Left renal cortex interstitium (tissue), 4 donors: ENCODE results near the gene TBX4. TPM values are rescaled to one million over a fixed set of nuclear protein-coding genes. Genes with fewer than 3 reads are reported as not detected.
"Not testable (repeated sequence)": the region's sequence is repeated elsewhere in the genome, so short reads cannot be mapped to it uniquely, and the experiment has no call there.

Experiments used
- DNase-seq, 4 donors: peaks; one replicate each; pipeline ENCODE4 v3.0.0-alpha.2; 2013; ENCODE audit warnings: low read depth in 4 of 4, low spot score in 2 of 4, missing footprints in 1 of 4
- polyA plus RNA-seq, 4 donors: library from polyadenylated mRNA; unstranded; fragments of 120-200 nt; gene quantifications; one replicate each; pipeline ENCODE4 v1.2.1, GENCODE V29; 2013; ENCODE audit not compliant: insufficient read length in 4 of 4

The TBX4 gene
- polyA plus RNA-seq, 4 donors: 0.23 to 0.26 (median 0.25) TPM

DNA sequence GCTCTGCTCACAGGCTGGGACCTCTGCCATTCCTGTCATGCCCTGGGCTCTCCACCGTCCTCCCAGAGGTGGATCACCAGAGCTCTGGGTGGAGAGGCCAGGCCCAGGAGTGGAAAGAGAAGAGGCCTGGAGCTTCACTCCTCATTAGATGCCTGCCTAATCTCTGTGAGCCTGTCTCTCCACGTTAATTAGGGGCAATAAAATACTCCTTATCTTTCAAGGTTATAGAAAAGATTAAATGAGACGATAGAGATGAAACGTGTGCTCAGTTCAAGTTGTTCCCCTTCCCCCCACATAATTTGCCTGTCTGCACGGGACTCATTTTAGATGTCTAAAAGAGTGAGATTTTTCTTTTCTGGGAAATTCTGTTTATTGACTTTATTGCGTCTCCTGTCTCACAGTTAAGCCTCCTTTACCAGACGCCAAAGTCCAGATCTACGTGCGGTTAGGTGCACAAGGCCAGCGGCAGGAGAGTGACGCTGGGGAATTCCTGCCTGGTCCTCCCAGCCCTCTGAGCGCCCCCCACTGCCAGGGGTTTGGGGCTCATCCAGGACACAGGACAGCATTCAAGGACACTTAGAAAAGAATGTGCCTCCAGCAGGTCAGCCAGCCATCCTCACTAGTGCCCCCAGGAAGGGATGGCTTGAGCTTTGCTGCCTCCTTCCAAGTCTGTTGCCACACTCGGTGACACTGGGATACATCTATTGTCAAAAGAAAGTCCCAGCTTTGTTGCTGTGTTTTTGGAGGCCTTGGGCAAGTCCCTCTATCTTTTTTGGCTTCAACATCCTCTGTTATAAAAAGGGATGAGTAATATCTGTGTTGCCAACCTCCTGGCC lies 42.3 kb downstream of the TBX4 start:
- DNase-seq: no peak

DNA sequence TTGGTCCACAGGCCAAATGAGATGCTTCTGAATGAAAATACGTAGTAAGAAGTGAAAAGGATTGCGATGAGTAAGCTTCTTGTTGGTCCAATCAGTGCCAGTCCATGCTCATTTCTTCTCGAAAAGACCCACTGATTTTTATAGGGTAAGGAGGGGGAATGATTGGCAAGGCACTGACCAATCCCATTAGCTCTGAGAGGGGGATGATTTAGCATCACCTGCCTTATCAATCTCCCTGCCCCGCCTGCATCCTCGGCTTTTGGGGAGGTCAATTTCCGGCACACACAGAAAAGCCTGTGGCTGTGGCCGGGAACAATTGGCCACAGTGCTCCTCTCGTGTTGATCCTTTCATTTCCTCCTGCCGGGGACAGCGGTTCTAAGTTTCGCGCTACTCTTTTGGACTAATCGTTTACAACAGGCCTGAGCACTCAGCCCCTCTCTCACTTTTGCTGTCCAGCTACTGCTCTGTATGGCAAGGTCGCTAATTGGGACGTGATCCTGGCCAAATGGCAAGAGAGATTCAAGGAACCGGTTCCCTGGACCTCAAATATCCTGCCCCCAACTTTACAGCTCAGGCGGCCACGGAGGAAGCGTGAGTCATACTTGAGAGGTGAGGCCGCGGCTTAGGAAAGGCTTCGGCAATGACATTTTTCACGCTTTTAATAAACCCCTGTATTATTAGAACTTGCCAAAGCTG lies 43.1 kb downstream of the TBX4 start:
- DNase-seq: no peak

GRCh38 chr17:61496174-61496956 lies 44.1 kb downstream of the TBX4 start:
- no peak for DNase-seq

DNA sequence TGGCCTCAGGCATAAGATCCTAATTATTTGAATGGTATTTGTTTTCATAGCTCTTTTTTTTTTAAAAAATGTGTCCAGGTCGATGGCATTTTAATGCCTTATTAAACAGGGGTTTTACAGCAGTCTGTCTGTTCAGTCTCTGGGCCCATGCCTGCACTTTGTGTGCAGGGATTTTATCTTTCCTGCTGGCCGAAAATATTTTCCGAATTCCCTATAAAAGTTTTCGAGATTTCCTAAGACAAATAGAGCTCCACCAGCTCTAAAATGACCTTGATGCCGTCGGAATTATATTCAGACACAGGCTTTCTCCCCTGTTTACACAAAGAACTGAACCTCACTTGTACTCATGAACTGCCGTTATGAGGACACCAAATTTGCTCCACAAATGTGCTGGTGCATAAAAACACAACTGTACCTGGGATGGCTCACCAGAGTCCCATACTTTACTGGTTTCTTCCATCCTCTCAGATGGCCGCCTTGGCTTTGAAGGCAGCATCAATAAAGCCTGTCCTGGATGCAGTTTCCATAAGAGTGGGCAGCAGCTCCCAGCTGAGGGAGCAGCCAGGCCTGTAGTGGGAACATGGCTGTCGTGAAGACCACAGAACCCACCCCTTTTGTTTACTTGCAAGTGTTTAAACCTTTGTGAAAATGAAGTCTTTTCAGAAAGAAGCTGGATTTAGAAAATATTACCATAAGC lies 44.9 kb downstream of the TBX4 start:
- DNase-seq: no peak

DNA sequence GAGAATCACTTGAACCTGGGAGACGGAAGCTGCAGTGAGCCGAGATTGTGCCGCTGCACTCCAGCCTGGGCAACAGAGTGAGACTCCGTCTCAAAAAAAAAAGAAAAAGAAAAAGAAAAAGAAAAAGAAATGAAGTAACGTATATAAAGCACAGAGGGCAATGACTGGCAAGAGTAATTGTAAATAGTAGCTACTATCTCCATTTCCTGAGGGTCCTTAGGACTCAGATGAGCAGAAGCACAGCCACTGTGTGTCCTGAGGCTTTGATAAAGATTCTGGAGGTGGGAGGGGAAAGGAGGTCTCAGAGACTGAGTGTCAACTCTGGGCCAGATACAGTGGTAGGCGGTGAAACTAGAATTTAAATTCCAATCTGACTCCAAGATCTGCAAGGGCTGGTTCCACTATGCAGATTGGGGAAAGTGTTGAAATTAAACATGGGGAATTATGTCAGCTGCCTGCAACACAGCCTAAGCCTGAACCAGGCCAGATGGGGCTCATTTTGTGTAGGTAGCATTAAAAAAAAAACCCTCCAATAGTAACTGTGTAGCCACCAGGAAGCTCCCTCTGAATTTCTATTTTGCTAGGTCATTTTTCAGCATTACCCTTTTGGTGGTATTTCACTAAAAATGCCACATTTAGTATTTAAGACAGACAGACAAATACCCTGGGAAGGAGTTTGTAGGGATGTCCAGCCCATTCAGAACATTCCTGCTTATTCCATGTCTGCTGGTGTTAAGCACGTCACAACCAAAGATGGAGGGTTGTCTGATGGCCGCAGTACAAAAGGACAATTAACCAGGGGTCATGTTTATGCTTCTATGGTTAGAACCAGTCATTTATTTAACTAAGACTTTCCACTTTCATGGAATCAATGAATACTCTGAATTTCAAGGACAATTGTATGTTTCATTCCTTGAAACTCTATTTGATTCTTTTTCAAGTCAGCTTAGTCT lies 46.1 kb downstream of the TBX4 start:
- no peak for DNase-seq

DNA sequence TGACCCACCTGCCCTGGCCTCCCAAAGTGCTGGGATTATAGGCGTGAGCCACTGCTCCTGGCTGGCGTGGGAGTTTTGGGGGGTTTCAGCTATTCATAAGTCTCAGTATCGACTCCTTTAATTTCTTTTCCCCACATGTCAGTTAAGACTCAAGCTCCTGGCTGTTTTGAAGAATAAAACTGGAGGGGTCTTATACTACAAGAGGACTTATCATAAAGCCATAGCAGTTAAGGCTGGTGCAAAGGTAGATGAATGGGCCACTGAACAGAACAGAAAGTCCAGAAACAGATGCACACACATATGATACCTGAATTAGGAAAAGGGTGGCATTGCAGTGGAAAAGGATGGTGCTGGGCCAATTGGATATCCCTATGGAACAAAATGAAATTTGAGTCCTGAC lies 47.4 kb downstream of the TBX4 start:
- DNase-seq: no peak

DNA sequence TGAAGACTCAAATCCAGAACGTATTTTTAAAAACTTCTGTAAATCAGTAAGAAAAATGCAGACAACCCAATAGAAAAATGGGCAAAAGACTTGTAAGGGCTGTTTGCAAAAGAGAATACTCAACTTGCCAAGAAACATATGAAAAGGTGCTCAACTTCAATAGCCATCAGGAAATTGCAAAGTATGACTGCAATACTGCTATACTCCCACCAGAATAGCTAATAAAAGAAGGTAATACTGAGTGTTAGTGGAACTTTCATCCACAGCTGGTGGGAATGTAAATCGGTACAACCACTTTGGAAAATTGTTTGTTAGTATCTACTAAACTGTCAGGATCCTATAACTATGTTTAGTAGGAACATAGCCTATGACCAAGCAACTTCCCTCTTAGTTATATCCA lies 48.1 kb downstream of the TBX4 start:
- no peak for DNase-seq

GRCh38 chr17:61502292-61502691 lies 50.1 kb downstream of the TBX4 start:
- DNase-seq: no peak

DNA sequence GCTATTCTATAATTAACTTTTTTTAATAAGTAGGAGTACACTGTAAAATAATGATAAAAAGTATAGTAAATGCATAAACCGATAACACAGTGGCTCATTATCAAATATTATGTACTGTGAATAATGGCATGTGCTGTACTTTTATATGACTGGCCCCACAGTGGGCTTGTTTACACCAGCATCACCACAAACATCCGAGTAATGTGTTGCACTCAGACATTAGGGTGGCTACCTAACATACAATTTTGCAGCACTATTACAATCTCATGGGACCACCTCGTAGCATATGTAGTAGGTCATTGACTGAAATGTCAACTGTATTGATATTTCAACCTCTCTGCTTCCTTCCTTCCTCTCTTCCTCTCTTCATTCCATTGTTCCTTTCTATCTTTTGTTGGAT lies 51.7 kb downstream of the TBX4 start:
- no peak for DNase-seq

DNA sequence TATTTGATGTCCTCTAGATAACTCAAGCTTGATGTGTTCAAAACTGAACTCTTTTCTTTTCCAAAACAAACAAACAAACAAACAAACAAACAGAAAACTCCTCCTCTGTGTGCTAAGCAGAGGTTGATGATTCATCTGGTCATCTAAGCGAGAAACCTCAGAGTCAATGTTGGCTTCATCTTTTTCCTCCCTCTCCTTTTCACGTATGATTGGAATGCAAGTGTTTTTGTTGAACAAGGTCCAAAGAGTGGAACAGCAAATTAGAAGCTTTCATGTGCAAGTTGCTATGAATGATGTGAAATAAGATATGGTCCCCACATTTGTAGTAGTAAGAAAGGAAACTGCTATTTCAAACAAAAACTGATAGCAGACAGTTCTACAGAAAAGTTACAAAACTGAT lies 52.5 kb downstream of the TBX4 start:
- no peak for DNase-seq

- no peak for DNase-seq
Observed at GRCh38 chr17:61505846-61506627, 53.8 kb downstream of the TBX4 start.

- no peak for DNase-seq
Observed at GRCh38 chr17:61507383-61508066, 55.3 kb downstream of the TBX4 start.

- no peak for DNase-seq
Observed at GRCh38 chr17:61508912-61509311, 56.7 kb downstream of the TBX4 start.

DNA sequence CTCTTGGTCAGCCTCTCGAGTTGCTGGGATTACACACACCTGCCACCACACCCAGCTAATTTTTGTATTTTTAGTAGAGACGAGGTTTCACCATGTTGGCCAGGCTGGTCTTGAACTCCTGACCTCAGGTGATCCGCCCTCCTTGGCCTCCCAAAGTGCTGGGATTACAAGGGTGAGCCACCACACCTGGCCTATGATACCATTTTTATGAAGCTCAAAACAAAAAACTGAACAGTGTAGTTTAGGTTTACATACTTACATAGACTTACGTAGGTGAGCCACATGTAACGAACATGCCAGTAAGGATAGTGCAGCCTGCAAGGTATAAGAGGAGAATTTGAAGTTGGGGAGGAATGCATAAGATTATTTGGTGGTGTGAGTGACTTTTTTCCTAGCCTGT lies 57.2 kb downstream of the TBX4 start:
- DNase-seq: not testable (repeated sequence)

- no peak for DNase-seq
Observed at GRCh38 chr17:61510237-61510636, 58.0 kb downstream of the TBX4 start.

DNA sequence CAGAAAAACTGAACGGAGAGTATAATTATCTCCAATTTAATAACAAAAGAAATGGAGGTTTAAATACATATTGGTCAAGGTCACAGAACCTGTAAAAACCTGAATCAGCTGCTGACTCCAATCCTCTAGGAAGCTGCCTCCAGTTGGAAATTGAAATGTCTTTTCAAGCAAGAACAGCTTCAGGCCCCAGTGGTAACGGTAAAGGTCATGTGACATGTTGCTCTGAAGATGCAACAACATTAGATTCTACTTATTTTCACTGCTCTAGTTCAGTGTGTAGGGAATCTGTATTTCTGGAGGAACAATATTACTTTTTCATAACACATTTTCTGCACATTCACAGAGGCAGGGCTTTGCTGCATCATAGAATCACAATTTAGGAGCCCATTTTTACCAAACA lies 58.8 kb downstream of the TBX4 start:
- no peak for DNase-seq

GRCh38 chr17:61511480-61512182 lies 59.4 kb downstream of the TBX4 start:
- no peak for DNase-seq

- no peak for DNase-seq
Observed at GRCh38 chr17:61514491-61514890, 62.3 kb downstream of the TBX4 start.
